GM23338 (cell line): ENCODE data around the gene FAM89A. TPM values are rescaled to one million over a fixed set of nuclear protein-coding genes. Genes with fewer than 3 reads are reported as not detected.
"Not testable (repeated sequence)": the region's sequence is repeated elsewhere in the genome, so short reads cannot be mapped to it uniquely, and the experiment has no call there.

Experiments used
- ATAC-seq: fragments of 200-7000 bp; cut with Tn5 transposase; 3 replicates; pipeline ENCODE4 v1.9.1; 2020
- DNase-seq: peaks from one replicate; pipeline ENCODE4 v3.0.0-alpha.2; 2015; ENCODE audit warnings: low spot score
- H2AFZ ChIP-seq: fragments of 200-600 bp; sonication (generic); 2 replicates; pipeline ENCODE4 v1.8.0; 2016; ENCODE audit warnings: antibody characterized with exemption, mild to moderate bottlenecking, moderate library complexity
- H3F3A ChIP-seq: fragments of 200-600 bp; sonication (generic); replicated peaks from 2 replicates; pipeline ENCODE4 v1.8.0; 2017; ENCODE audit warnings: antibody characterized with exemption, mixed run types, low read depth
- H3K27ac ChIP-seq: fragments of 200-600 bp; sonication (generic); 2 replicates; pipeline ENCODE4 v1.6.1; 2016; ENCODE audit warnings: low read depth
- H3K27me3 ChIP-seq: fragments of 200-600 bp; sonication (generic); 2 replicates; pipeline ENCODE4 v1.8.0; 2016; ENCODE audit warnings: mild to moderate bottlenecking, mixed run types, moderate library complexity; ENCODE audit not compliant: insufficient read depth
- H3K36me3 ChIP-seq: fragments of 200-600 bp; sonication (generic); 2 replicates; pipeline ENCODE4 v1.8.0; 2016; ENCODE audit warnings: mild to moderate bottlenecking; ENCODE audit not compliant: insufficient read depth
- H3K4me1 ChIP-seq: fragments of 200-600 bp; sonication (generic); 2 replicates; pipeline ENCODE4 v1.8.0; 2016; ENCODE audit warnings: mild to moderate bottlenecking, moderate library complexity; ENCODE audit not compliant: insufficient read depth
- H3K4me2 ChIP-seq: fragments of 200-600 bp; sonication (generic); 2 replicates; pipeline ENCODE4 v1.7.1; 2017; ENCODE audit warnings: mixed run types
- H3K4me3 ChIP-seq: fragments of 200-600 bp; sonication (generic); 2 replicates; pipeline ENCODE4 v1.6.1; 2016; ENCODE audit warnings: mixed run types
- H3K79me2 ChIP-seq: fragments of 200-600 bp; sonication (generic); replicated peaks from 2 replicates; pipeline ENCODE4 v1.8.0; 2017; ENCODE audit warnings: mild to moderate bottlenecking; ENCODE audit not compliant: insufficient read depth
- H3K9me2 ChIP-seq: fragments of 200-600 bp; sonication (generic); 2 replicates; pipeline ENCODE4 v1.8.0; 2017; ENCODE audit not compliant: insufficient read depth
- H4K20me1 ChIP-seq: fragments of 200-600 bp; sonication (generic); replicated peaks from 2 replicates; pipeline ENCODE4 v1.8.0; 2017; ENCODE audit warnings: mild to moderate bottlenecking; ENCODE audit not compliant: insufficient read depth
- H3K27ac Mint-ChIP-seq: 2 replicates; pipeline ENCODE4 v1.8.0; 2020; ENCODE audit warnings: inconsistent platforms, mild to moderate bottlenecking, moderate library complexity, mixed read lengths
- H3K27me3 Mint-ChIP-seq: 3 replicates; pipeline ENCODE4 v1.8.0; 2022; ENCODE audit warnings: low read depth, mild to moderate bottlenecking, moderate library complexity, mixed read lengths, inconsistent platforms; ENCODE audit not compliant: insufficient read depth, poor library complexity
- H3K36me3 Mint-ChIP-seq: 3 replicates; pipeline ENCODE4 v1.8.0; 2021; ENCODE audit warnings: low read depth, mild to moderate bottlenecking, inconsistent platforms, moderate library complexity, mixed read lengths
- H3K4me1 Mint-ChIP-seq: 3 replicates; pipeline ENCODE4 v1.8.0; 2020; ENCODE audit warnings: mild to moderate bottlenecking, inconsistent platforms, mixed read lengths
- H3K4me3 Mint-ChIP-seq: 3 replicates; pipeline ENCODE4 v1.8.0; 2021; ENCODE audit warnings: moderate library complexity, mild to moderate bottlenecking, inconsistent platforms, mixed read lengths
- H3K9me3 Mint-ChIP-seq: 3 replicates; pipeline ENCODE4 v1.8.0; 2020; ENCODE audit warnings: moderate library complexity, mild to moderate bottlenecking, inconsistent platforms, mixed read lengths
- CREB1 ChIP-seq: fragments of 250-450 bp; sonication (Bioruptor Pico); IDR thresholded peaks from 2 replicates; pipeline ENCODE4 v1.5.0; 2020; ENCODE audit warnings: low read depth, mild to moderate bottlenecking, moderate library complexity
- CTCF ChIP-seq, 2 experiments: fragments of 200-600 bp in 1 of 2; sonication (generic) in 1 of 2; conservative IDR thresholded peaks; 2 replicates each; pipeline versions ENCODE4 v1.5.1 to v1.6.1; 2016 to 2017; ENCODE audit warnings: antibody characterized with exemption in 2 of 2, low read depth in 2 of 2, mild to moderate bottlenecking in 2 of 2, moderate library complexity in 1 of 2
- ETS1 ChIP-seq: IDR thresholded peaks from 2 replicates; pipeline ENCODE4 v1.6.1; 2016; ENCODE audit warnings: antibody characterized with exemption
- EZH2phosphoT487 ChIP-seq: fragments of 200-600 bp; sonication (generic); IDR thresholded peaks from one replicate; pipeline ENCODE4 v1.8.1; 2018; ENCODE audit warnings: antibody characterized with exemption; ENCODE audit not compliant: unreplicated experiment
- JUNB ChIP-seq: IDR thresholded peaks from one replicate; pipeline ENCODE4 v1.6.1; 2016; ENCODE audit warnings: antibody characterized with exemption; ENCODE audit not compliant: unreplicated experiment
- NANOG ChIP-seq: IDR thresholded peaks from 2 replicates; pipeline ENCODE4 v1.6.1; 2016; ENCODE audit warnings: antibody characterized with exemption, borderline replicate concordance
- STAT1 ChIP-seq: IDR thresholded peaks from one replicate; pipeline ENCODE4 v1.6.1; 2016; ENCODE audit warnings: antibody characterized with exemption; ENCODE audit not compliant: unreplicated experiment
- ZNF462 ChIP-seq: fragments of 250-450 bp; sonication (Bioruptor Pico); IDR thresholded peaks from 2 replicates; pipeline ENCODE4 v1.5.0; 2020; ENCODE audit warnings: mild to moderate bottlenecking, moderate library complexity
- polyA plus RNA-seq: library from polyadenylated mRNA; unstranded; fragments of >200 nt; fragmentation: Nextera tagmentation; extraction: Ambion mirVana; gene quantifications from 2 replicates; pipeline ENCODE4 v1.2.1, GENCODE V29; 2016
- total RNA-seq: library from RNA; depleted of rRNA; stranded (reverse); fragments of >200 nt; shearing (Covaris generic); gene quantifications from 2 replicates; pipeline ENCODE4 v1.2.3, GENCODE V29; 2014

FAM89A gene
- total and polyA plus RNA-seq, 2 experiments from 2014 or later = 3.2 to 3.8 TPM

GRCh38 chr1:231048419-231048818 is 8.4 kb upstream of the FAM89A start:
- DNase-seq, H3K4me3 ChIP-seq, H3K79me2 ChIP-seq, H3K4me1 Mint-ChIP-seq, H2AFZ ChIP-seq, H3K36me3 Mint-ChIP-seq, H3K36me3 ChIP-seq, ATAC-seq, H4K20me1 ChIP-seq, H3K9me3 Mint-ChIP-seq, H3K9me2 ChIP-seq, H3K4me3 Mint-ChIP-seq, H3F3A ChIP-seq, H3K4me2 ChIP-seq, H3K4me1 ChIP-seq, H3K27ac ChIP-seq, H3K27ac Mint-ChIP-seq: not testable (repeated sequence)
- H3K27me3 Mint-ChIP-seq = peaks cover 34% of the 10 kb centered on the region
- H3K27me3 ChIP-seq = peaks cover 47% of the 10 kb centered on the region

- H3K4me3 ChIP-seq, H3K4me1 ChIP-seq, H3K4me1 Mint-ChIP-seq, H3K4me2 ChIP-seq, H3K4me3 Mint-ChIP-seq, H3K36me3 ChIP-seq, H3K36me3 Mint-ChIP-seq, H3K27ac ChIP-seq, H3K9me3 Mint-ChIP-seq, H3K79me2 ChIP-seq, H3K9me2 ChIP-seq, H3F3A ChIP-seq, H2AFZ ChIP-seq, ATAC-seq, H3K27ac Mint-ChIP-seq, DNase-seq: not testable (repeated sequence)
- H3K27me3 Mint-ChIP-seq = peaks cover 42% of the 10 kb centered on the region
- peaks cover 12% of the 10 kb centered on the region for H4K20me1 ChIP-seq
- peaks cover 56% of the 10 kb centered on the region for H3K27me3 ChIP-seq
Measured at GRCh38 chr1:231047529-231047928, 7.5 kb upstream of the FAM89A start.

- Mint-ChIP-seq H3K9me3 (no peaks in the 10 kb centered on the region), H3K27ac (no peak overlapping the region), H3K4me1 (no peaks in the 10 kb centered on the region; the same call in 2 of the 3 replicates), H3K36me3 (no peaks in the 10 kb centered on the region), H3K27me3 (peaks cover 49% of the 10 kb centered on the region), H3K4me3 (no peak overlapping the region)
- Histone ChIP-seq H4K20me1 (peaks cover 13% of the 10 kb centered on the region), H3K27ac (no peak overlapping the region), H2AFZ (no peak overlapping the region), H3K4me3 (no peak overlapping the region), H3K36me3 (no peaks in the 10 kb centered on the region), H3F3A (no peaks in the 10 kb centered on the region), H3K79me2 (no peaks in the 10 kb centered on the region), H3K4me2 (no peak overlapping the region), H3K9me2 (no peaks in the 10 kb centered on the region), H3K4me1 (no peaks in the 10 kb centered on the region), H3K27me3 (peaks cover 62% of the 10 kb centered on the region)
- DNase-seq = no peak
- no peak for ATAC-seq
- TF ChIP-seq ETS1 = no peak
- TF ChIP-seq ZNF462 (CRISPR knock-in tag) = no peak
- no peak for TF ChIP-seq CREB1 (CRISPR knock-in tag)
- TF ChIP-seq EZH2phosphoT487 = no peak
- no peak for TF ChIP-seq CTCF (conservative IDR thresholded peaks at IDR 0.05; ENCODE audit: low read depth in 2 of 2)
- TF ChIP-seq STAT1 = no peak
- no peak for TF ChIP-seq NANOG
- TF ChIP-seq JUNB = no peak
Measured at GRCh38 chr1:231046730-231047395, 6.8 kb upstream of the FAM89A start.
